Measurements from ENCODE around the gene SZT2.

DNA sequence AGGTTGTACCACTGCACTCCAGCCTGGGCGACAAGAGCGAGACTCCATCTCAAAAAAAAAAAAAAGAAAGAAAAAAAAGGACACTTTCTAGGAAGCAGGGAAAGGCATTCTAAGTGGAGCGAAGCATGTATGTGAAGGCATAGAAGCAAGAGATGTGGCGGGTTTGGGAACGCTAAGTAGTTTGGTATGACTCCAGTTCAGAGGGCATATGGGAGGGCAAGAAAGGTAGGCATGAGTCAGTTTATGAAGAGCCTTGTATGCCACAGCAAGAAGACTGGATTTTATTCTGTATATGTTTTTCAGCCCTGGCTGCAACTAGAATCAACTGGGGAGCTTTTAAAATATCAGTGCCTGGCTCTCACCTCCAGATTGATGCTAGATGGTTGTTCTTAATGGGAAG is 17.5 kb upstream of the SZT2 start:
- TF ChIP-seq, protein P1, sequence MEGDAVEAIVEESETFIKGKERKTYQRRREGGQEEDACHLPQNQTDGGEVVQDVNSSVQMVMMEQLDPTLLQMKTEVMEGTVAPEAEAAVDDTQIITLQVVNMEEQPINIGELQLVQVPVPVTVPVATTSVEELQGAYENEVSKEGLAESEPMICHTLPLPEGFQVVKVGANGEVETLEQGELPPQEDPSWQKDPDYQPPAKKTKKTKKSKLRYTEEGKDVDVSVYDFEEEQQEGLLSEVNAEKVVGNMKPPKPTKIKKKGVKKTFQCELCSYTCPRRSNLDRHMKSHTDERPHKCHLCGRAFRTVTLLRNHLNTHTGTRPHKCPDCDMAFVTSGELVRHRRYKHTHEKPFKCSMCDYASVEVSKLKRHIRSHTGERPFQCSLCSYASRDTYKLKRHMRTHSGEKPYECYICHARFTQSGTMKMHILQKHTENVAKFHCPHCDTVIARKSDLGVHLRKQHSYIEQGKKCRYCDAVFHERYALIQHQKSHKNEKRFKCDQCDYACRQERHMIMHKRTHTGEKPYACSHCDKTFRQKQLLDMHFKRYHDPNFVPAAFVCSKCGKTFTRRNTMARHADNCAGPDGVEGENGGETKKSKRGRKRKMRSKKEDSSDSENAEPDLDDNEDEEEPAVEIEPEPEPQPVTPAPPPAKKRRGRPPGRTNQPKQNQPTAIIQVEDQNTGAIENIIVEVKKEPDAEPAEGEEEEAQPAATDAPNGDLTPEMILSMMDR (IDR thresholded peaks at IDR 0.05; ENCODE audit: low read depth, low read length): no peak
- no peak for TF ChIP-seq POLR2A (IDR thresholded peaks at IDR 0.05; ENCODE audit: extremely low read depth, insufficient read length)

All from NB4 (cell line).